Measurements from ENCODE around the gene RASA4B.
"Not testable (repeated sequence)": the region's sequence is repeated elsewhere in the genome, so short reads cannot be mapped to it uniquely, and the experiment has no call there.

DNA sequence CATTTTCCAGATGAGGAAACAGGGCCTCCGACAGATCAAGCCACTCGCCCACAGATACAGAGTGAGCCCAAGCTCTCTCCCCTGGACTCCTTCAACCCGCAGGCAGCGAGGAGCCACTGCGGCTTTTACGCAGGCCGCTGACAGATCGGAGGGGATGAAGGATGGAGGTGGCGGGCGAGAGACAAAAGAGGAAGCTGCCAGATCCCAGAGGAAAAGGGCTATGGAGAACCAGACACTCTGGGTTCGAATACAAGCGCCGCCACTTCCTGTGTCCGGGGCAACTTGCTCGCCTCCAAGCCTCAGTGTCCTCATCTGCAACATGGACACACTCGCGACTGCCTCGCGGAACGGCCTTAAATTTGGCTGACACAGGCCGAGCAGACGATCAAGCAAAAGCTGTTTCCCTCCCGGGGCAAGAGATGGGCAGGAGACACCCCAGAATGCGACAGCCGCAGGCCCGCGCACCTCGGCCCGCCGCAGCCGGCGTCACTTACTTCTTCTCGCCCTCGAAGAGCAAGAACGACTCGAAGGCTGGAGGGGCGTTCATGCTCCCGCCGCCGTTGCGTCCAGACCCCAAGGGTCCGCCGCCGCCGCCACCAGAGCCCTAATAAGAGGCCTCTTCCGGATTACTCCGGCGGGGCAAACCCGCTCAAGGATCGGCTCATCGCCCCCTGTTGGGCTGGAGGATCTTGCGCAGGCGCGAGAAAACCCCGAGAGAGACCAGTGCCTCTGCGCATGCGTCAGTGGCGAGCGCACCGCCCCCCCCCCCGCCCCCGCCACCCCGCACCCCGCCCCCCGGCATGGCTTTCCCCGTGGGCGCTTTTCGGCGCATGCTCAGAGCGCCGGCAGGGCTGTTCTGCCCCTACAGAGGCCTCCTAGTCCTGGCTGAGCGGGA is 39.0 kb downstream of the RASA4B start, which contains the start of gene POLR2J:
- TF ChIP-seq, protein P1, sequence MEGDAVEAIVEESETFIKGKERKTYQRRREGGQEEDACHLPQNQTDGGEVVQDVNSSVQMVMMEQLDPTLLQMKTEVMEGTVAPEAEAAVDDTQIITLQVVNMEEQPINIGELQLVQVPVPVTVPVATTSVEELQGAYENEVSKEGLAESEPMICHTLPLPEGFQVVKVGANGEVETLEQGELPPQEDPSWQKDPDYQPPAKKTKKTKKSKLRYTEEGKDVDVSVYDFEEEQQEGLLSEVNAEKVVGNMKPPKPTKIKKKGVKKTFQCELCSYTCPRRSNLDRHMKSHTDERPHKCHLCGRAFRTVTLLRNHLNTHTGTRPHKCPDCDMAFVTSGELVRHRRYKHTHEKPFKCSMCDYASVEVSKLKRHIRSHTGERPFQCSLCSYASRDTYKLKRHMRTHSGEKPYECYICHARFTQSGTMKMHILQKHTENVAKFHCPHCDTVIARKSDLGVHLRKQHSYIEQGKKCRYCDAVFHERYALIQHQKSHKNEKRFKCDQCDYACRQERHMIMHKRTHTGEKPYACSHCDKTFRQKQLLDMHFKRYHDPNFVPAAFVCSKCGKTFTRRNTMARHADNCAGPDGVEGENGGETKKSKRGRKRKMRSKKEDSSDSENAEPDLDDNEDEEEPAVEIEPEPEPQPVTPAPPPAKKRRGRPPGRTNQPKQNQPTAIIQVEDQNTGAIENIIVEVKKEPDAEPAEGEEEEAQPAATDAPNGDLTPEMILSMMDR (IDR thresholded peaks at IDR 0.05), result peak in 1 of 2 donors; percentile 68
- not testable (repeated sequence) for TF ChIP-seq POLR2A (IDR thresholded peaks at IDR 0.05)

Measured in suprapubic skin (tissue), 3 donors.